Measurements from ENCODE around the gene TK2. TPM values are rescaled to one million over a fixed set of nuclear protein-coding genes. Genes with fewer than 3 reads are reported as not detected.

TK2 gene
- total and polyA plus RNA-seq, 2 experiments from 2014 or later, result 1.8 to 4.2 TPM

- no peak overlapping the region for H3K4me3 ChIP-seq
- TF ChIP-seq CREB1 (CRISPR knock-in tag; IDR thresholded peaks at IDR 0.05; ENCODE audit: low read depth) (no peak), ZNF114 (CRISPR knock-in tag; IDR thresholded peaks at IDR 0.05) (no peak), STAT1 (IDR thresholded peaks at IDR 0.05; ENCODE audit: unreplicated experiment) (no peak), EZH2 (IDR thresholded peaks at IDR 0.05; ENCODE audit: low read depth, unreplicated experiment) (no peak), REST (IDR thresholded peaks at IDR 0.05; ENCODE audit: unreplicated experiment) (no peak), JUNB (IDR thresholded peaks at IDR 0.05; ENCODE audit: unreplicated experiment) (no peak), ETS1 (IDR thresholded peaks at IDR 0.05) (no peak), CTCF (conservative IDR thresholded peaks at IDR 0.05; ENCODE audit: low read depth in 2 of 2) (no peak)
- TF ChIP-seq, protein P1, sequence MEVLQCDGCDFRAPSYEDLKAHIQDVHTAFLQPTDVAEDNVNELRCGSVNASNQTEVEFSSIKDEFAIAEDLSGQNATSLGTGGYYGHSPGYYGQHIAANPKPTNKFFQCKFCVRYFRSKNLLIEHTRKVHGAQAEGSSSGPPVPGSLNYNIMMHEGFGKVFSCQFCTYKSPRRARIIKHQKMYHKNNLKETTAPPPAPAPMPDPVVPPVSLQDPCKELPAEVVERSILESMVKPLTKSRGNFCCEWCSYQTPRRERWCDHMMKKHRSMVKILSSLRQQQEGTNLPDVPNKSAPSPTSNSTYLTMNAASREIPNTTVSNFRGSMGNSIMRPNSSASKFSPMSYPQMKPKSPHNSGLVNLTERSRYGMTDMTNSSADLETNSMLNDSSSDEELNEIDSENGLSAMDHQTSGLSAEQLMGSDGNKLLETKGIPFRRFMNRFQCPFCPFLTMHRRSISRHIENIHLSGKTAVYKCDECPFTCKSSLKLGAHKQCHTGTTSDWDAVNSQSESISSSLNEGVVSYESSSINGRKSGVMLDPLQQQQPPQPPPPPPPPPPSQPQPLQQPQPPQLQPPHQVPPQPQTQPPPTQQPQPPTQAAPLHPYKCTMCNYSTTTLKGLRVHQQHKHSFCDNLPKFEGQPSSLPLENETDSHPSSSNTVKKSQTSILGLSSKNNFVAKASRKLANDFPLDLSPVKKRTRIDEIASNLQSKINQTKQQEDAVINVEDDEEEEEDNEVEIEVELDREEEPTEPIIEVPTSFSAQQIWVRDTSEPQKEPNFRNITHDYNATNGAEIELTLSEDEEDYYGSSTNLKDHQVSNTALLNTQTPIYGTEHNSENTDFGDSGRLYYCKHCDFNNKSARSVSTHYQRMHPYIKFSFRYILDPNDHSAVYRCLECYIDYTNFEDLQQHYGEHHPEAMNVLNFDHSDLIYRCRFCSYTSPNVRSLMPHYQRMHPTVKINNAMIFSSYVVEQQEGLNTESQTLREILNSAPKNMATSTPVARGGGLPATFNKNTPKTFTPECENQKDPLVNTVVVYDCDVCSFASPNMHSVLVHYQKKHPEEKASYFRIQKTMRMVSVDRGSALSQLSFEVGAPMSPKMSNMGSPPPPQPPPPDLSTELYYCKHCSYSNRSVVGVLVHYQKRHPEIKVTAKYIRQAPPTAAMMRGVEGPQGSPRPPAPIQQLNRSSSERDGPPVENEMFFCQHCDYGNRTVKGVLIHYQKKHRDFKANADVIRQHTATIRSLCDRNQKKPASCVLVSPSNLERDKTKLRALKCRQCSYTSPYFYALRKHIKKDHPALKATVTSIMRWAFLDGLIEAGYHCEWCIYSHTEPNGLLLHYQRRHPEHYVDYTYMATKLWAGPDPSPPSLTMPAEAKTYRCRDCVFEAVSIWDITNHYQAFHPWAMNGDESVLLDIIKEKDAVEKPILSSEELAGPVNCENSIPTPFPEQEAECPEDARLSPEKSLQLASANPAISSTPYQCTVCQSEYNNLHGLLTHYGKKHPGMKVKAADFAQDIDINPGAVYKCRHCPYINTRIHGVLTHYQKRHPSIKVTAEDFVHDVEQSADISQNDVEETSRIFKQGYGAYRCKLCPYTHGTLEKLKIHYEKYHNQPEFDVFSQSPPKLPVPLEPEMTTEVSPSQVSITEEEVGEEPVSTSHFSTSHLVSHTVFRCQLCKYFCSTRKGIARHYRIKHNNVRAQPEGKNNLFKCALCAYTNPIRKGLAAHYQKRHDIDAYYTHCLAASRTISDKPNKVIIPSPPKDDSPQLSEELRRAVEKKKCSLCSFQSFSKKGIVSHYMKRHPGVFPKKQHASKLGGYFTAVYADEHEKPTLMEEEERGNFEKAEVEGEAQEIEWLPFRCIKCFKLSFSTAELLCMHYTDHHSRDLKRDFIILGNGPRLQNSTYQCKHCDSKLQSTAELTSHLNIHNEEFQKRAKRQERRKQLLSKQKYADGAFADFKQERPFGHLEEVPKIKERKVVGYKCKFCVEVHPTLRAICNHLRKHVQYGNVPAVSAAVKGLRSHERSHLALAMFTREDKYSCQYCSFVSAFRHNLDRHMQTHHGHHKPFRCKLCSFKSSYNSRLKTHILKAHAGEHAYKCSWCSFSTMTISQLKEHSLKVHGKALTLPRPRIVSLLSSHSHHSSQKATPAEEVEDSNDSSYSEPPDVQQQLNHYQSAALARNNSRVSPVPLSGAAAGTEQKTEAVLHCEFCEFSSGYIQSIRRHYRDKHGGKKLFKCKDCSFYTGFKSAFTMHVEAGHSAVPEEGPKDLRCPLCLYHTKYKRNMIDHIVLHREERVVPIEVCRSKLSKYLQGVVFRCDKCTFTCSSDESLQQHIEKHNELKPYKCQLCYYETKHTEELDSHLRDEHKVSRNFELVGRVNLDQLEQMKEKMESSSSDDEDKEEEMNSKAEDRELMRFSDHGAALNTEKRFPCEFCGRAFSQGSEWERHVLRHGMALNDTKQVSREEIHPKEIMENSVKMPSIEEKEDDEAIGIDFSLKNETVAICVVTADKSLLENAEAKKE (CRISPR knock-in tag; IDR thresholded peaks at IDR 0.05), result no peak
- no peak overlapping the region for H3K4me2 ChIP-seq
- H3K36me3 ChIP-seq (ENCODE audit: insufficient read depth), result no peaks in the 10 kb centered on the region
- peaks cover 4% of the 10 kb centered on the region; the same call in 2 of the 3 replicates for H3K36me3 Mint-ChIP-seq (ENCODE audit: low read depth)
- H3K4me3 Mint-ChIP-seq, result no peak overlapping the region
- H3K27me3 Mint-ChIP-seq (ENCODE audit: insufficient read depth, low read depth, poor library complexity), result peaks cover 6% of the 10 kb centered on the region
- peaks cover 14% of the 10 kb centered on the region for H3K4me1 ChIP-seq (ENCODE audit: insufficient read depth)
- H3K9me3 Mint-ChIP-seq, result no peaks in the 10 kb centered on the region
- no peak overlapping the region for H2AFZ ChIP-seq
- no peak overlapping the region for H3K27ac Mint-ChIP-seq
- no peak overlapping the region for H3K27ac ChIP-seq (ENCODE audit: low read depth)
- H3F3A ChIP-seq (replicated peaks; ENCODE audit: low read depth), result no peaks in the 10 kb centered on the region
- peaks cover 24% of the 10 kb centered on the region for H3K4me1 Mint-ChIP-seq
- no peaks in the 10 kb centered on the region for H3K79me2 ChIP-seq (replicated peaks; ENCODE audit: insufficient read depth)
- no peaks in the 10 kb centered on the region for H3K27me3 ChIP-seq (ENCODE audit: insufficient read depth)
- ATAC-seq (no peak), DNase-seq (ENCODE audit: low spot score) (no peak)
- H4K20me1 ChIP-seq (replicated peaks; ENCODE audit: insufficient read depth), result no peaks in the 10 kb centered on the region
- no peaks in the 10 kb centered on the region for H3K9me2 ChIP-seq (ENCODE audit: insufficient read depth)
Measured at GRCh38 chr16:66508248-66508913, 41.5 kb downstream of the TK2 start.

All from GM23338 (cell line).